ENCODE measurements around the gene SLC18B1.

DNA sequence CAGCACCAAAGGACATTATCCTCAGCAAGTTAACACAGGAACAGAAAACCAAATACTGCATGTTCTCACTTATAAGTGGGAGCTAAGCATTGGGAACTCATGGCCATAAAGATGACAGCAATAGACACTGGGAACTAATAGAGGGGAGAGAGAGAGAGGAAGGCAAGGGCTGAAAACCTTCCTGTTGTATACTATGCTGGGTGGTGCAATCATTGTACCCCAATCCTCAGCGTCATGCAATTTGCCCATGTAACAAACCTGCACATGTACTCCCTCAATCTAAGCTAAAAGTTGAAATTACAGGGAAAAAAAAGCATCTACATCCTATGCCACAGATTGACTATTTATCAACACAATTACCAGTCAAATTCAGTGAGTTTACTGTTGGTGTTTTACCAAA, 64.6 kb downstream of the SLC18B1 start:
- TF ChIP-seq ZFYVE20 (CRISPR knock-in tag; IDR thresholded peaks at IDR 0.05; ENCODE audit: borderline replicate concordance, low read depth) (no peak), MED8 (CRISPR knock-in tag; IDR thresholded peaks at IDR 0.05; ENCODE audit: insufficient replicate concordance) (no peak), AHR (CRISPR knock-in tag; IDR thresholded peaks at IDR 0.05) (no peak), HDAC1 (CRISPR knock-in tag; IDR thresholded peaks at IDR 0.05) (no peak), ZBTB34 (CRISPR knock-in tag; IDR thresholded peaks at IDR 0.05) (no peak), NR3C1 (CRISPR knock-in tag; IDR thresholded peaks at IDR 0.05) (no peak)

All from HepG2 (cell line).